Thymus (tissue), 11 donors: Measurements from ENCODE around the gene ANXA9. TPM values are rescaled to one million over a fixed set of nuclear protein-coding genes. Genes with fewer than 3 reads are reported as not detected.

ENCODE experiments used
- DNase-seq, 9 donors: peaks; one replicate each; pipeline ENCODE4 v3.0.0-alpha.2; 2013; ENCODE audit warnings: low spot score in 9 of 9, low read depth in 6 of 9, missing footprints in 1 of 9
- H3K27ac ChIP-seq, 2 donors: one replicate each; pipeline ENCODE4 v1.5.1; 2013; ENCODE audit warnings: control low read depth in 1 of 2, low read depth in 1 of 2, low read length in 1 of 2, mild to moderate bottlenecking in 1 of 2, moderate library complexity in 1 of 2
- H3K27me3 ChIP-seq, 2 donors: one replicate each; pipeline ENCODE4 v1.5.1; 2013; ENCODE audit warnings: low read length in 1 of 2; ENCODE audit not compliant: control insufficient read depth in 2 of 2, insufficient read depth in 1 of 2
- H3K36me3 ChIP-seq, 2 donors: one replicate each; pipeline ENCODE4 v1.5.1; 2013; ENCODE audit warnings: low read length in 1 of 2, mild to moderate bottlenecking in 1 of 2, moderate library complexity in 1 of 2; ENCODE audit not compliant: control insufficient read depth in 2 of 2, insufficient read depth in 2 of 2
- H3K4me1 ChIP-seq, 2 donors: one replicate each; pipeline ENCODE4 v1.5.1; 2013; ENCODE audit warnings: low read length in 2 of 2; ENCODE audit not compliant: control insufficient read depth in 2 of 2, insufficient read depth in 2 of 2
- H3K4me3 ChIP-seq, 2 donors: one replicate each; pipeline ENCODE4 v1.5.1; 2013; ENCODE audit warnings: low read length in 2 of 2, control low read depth in 1 of 2, mild to moderate bottlenecking in 1 of 2
- H3K9me3 ChIP-seq, 2 donors: one replicate each; pipeline ENCODE4 v1.5.1; 2013; ENCODE audit warnings: low read length in 1 of 2, mild to moderate bottlenecking in 1 of 2; ENCODE audit not compliant: control insufficient read depth in 2 of 2, insufficient read depth in 1 of 2
- WGBS: extraction: QIAGEN DNeasy Blood & Tissue Kit; methylation state at CpG from one replicate; pipeline ENCODE4 v1.1.7; 2013; 5-methylcytosine and 5-hydroxymethylcytosine counted together
- polyA plus RNA-seq: library from polyadenylated mRNA; stranded (reverse); fragments of 200-250 nt; gene quantifications from one replicate; pipeline ENCODE4 v1.2.3, GENCODE V29; 2013
- total RNA-seq: library from RNA; stranded (reverse); fragments of 120-200 nt; gene quantifications from one replicate; pipeline ENCODE4 v1.2.4, GENCODE V29; 2013
- donor health status: healthy.

ANXA9 gene
- total and polyA plus RNA-seq, 2 donors, result 0.14 to 2.1 TPM

- Histone ChIP-seq H3K36me3 (peaks cover 0 to 4% of the 10 kb centered on the region in 2 donors), H3K27me3 (no peaks in the 10 kb centered on the region), H3K9me3 (no peaks in the 10 kb centered on the region), H3K4me3 (no peak overlapping the region), H3K27ac (no peak overlapping the region), H3K4me1 (peaks cover 15 to 35% of the 10 kb centered on the region in 2 donors)
- DNase-seq, result no peak
- 89% methylated on average over 2 of the region's 2 CpGs for WGBS
Observed at GRCh38 chr1:150999926-151000325, 17.8 kb downstream of the ANXA9 start.

GRCh38 chr1:151000408-151000807 lies 18.3 kb downstream of the ANXA9 start:
- H3K4me3 ChIP-seq, result no peak overlapping the region
- peaks cover 0 to 4% of the 10 kb centered on the region in 2 donors for H3K36me3 ChIP-seq
- no peak overlapping the region for H3K27ac ChIP-seq
- peaks cover 15 to 37% of the 10 kb centered on the region in 2 donors for H3K4me1 ChIP-seq
- H3K27me3 ChIP-seq, result no peaks in the 10 kb centered on the region
- DNase-seq, result no peak
- H3K9me3 ChIP-seq, result no peaks in the 10 kb centered on the region
- 96% methylated on average over 3 of the region's 3 CpGs for WGBS

- Histone ChIP-seq H3K9me3 (no peaks in the 10 kb centered on the region), H3K4me3 (no peak overlapping the region), H3K27ac (no peak overlapping the region), H3K36me3 (peaks cover 0 to 4% of the 10 kb centered on the region in 2 donors), H3K4me1 (peaks cover 25 to 45% of the 10 kb centered on the region in 2 donors), H3K27me3 (no peaks in the 10 kb centered on the region)
- WGBS, result 97% methylated on average over 4 of the region's 4 CpGs
- no peak for DNase-seq
Observed at GRCh38 chr1:151001602-151002001, 19.5 kb downstream of the ANXA9 start.

- Histone ChIP-seq H3K27ac (no peak overlapping the region), H3K4me3 (no peak overlapping the region), H3K4me1 (peaks cover 30 to 49% of the 10 kb centered on the region in 2 donors), H3K9me3 (no peaks in the 10 kb centered on the region), H3K36me3 (peaks cover 0 to 4% of the 10 kb centered on the region in 2 donors), H3K27me3 (no peaks in the 10 kb centered on the region)
- WGBS, result 99% methylated on average over 3 of the region's 3 CpGs
- no peak for DNase-seq
Observed at GRCh38 chr1:151002051-151002450, 20.0 kb downstream of the ANXA9 start.

- peaks cover 33 to 55% of the 10 kb centered on the region in 2 donors for H3K4me1 ChIP-seq
- no peak overlapping the region for H3K4me3 ChIP-seq
- no peaks in the 10 kb centered on the region for H3K27me3 ChIP-seq
- no peak overlapping the region for H3K27ac ChIP-seq
- peaks cover 0 to 1% of the 10 kb centered on the region in 2 donors for H3K36me3 ChIP-seq
- 83% methylated on average over 2 of the region's 2 CpGs for WGBS
- H3K9me3 ChIP-seq, result no peaks in the 10 kb centered on the region
- no peak for DNase-seq
Observed at GRCh38 chr1:151002611-151003010, 20.5 kb downstream of the ANXA9 start.

- Histone ChIP-seq H3K4me3 (no peak overlapping the region), H3K4me1 (peaks cover 37 to 60% of the 10 kb centered on the region in 2 donors), H3K27ac (peak overlapping the region in 1 of 2 donors; percentile 21), H3K36me3 (no peaks in the 10 kb centered on the region), H3K9me3 (no peaks in the 10 kb centered on the region), H3K27me3 (no peaks in the 10 kb centered on the region)
- DNase-seq, result peak in 3 of 9 donors; percentile 35 to 69 (median 42)
Observed at GRCh38 chr1:151003180-151003579, 21.1 kb downstream of the ANXA9 start.

GRCh38 chr1:151005729-151006319 lies 23.7 kb downstream of the ANXA9 start:
- Histone ChIP-seq H3K9me3 (no peaks in the 10 kb centered on the region), H3K4me1 (peaks cover 52 to 66% of the 10 kb centered on the region in 2 donors), H3K27ac (peak overlapping the region; percentile 65 to 70), H3K27me3 (no peaks in the 10 kb centered on the region), H3K4me3 (peak overlapping the region; percentile 41 to 47), H3K36me3 (no peaks in the 10 kb centered on the region)
- WGBS, result 49% methylated on average over 4 of the region's 4 CpGs
- no peak for DNase-seq

- peak within 1 kb of the TSS; percentile 84 for H3K27ac ChIP-seq
- H3K36me3 ChIP-seq, result no peaks in the 10 kb centered on the region
- no peaks in the 10 kb centered on the region for H3K27me3 ChIP-seq
- peak within 1 kb of the TSS; percentile 41 to 47 for H3K4me3 ChIP-seq
- no peaks in the 10 kb centered on the region for H3K9me3 ChIP-seq
- H3K4me1 ChIP-seq, result peaks cover 52 to 69% of the 10 kb centered on the region in 2 donors
- WGBS, result 2% methylated on average over 18 of the region's 18 CpGs
- DNase-seq, result peak in 3 of 9 donors; percentile 23 to 63 (median 36)
Observed at GRCh38 chr1:151006327-151007052, 24.4 kb downstream of the ANXA9 start, which contains the start of gene MINDY1. Gene MINDY1, minus strand, starts transcription at chr1:151006902. Its CDS starts 4,285 bp downstream, at chr1:151002617.

GRCh38 chr1:151007853-151008243 lies 25.8 kb downstream of the ANXA9 start:
- no peaks in the 10 kb centered on the region for H3K27me3 ChIP-seq
- 44% methylated on average over 4 of the region's 4 CpGs for WGBS
- peak overlapping the region; percentile 81 to 93 for H3K4me3 ChIP-seq
- H3K27ac ChIP-seq, result peak overlapping the region; percentile 84
- DNase-seq, result no peak
- H3K36me3 ChIP-seq, result peaks cover under 1 to 6% of the 10 kb centered on the region in 2 donors
- no peaks in the 10 kb centered on the region for H3K9me3 ChIP-seq
- H3K4me1 ChIP-seq, result peaks cover 44 to 61% of the 10 kb centered on the region in 2 donors
